GM19238 (cell line): ENCODE results near the gene EPO.

Experiments used
- DNase-seq: peaks from one replicate; pipeline ENCODE4 v3.0.0; 2011; ENCODE audit warnings: low spot score; ENCODE audit not compliant: insufficient read length

Gene EPO

DNA sequence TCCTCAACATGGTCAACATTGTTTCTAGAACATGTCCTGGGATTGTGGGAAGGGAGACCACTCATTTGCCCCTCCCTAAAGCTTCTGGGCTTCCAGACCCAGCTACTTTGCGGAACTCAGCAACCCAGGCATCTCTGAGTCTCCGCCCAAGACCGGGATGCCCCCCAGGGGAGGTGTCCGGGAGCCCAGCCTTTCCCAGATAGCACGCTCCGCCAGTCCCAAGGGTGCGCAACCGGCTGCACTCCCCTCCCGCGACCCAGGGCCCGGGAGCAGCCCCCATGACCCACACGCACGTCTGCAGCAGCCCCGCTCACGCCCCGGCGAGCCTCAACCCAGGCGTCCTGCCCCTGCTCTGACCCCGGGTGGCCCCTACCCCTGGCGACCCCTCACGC is at the start of gene EPO:
TSS of gene EPO (plus strand) at position 190 of the 392 bp plus-strand sequence. CDS start 513 bp downstream, outside the sequence.
- DNase-seq: no peak

DNA sequence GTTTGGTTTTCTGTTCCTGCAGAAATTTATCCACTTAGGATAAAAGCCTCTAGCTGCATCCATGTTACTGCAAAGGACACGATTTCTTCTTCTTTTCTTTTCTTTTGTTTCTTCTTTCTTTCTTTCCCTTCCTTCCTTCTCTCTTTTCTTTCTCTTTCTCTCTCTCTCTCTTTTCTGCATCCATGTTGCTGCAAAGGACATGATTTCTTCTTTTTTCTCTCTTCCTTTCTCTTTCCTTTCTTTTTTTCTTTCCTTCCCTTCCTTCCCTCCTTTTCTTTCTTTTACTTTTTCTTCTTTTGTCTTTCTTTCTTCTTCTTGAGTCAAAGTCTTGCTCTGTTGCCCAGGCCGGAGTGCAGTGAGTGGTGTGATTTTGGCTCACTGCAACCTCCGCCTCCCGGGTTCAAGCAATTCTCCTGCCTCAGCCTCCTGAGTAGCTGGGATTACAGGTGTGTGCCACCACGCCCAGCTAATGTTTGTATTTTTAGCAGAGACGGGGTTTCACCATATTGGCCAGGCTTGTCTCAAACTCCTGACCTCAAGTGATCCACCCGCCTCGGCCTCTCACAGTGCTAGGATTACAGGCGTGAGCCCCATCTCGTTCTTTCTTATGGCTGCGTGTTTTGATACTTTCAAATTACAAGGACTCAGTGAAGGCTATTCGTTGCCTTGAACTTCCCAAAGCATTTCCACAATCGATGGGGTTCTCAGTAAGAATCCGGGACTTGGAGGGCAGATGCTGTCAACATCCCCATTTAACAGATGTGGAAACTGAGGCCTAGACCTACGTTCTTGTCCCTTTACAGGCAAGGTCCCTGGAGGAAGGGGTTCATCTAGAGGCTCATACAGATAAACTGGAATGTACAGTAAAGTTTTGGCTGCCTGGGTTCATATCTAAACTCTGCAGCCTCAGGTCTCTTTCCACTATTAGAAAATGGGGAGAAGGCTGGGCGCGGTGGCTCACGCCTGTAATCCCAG is 48.6 kb upstream of the EPO start:
- DNase-seq: no peak

DNA sequence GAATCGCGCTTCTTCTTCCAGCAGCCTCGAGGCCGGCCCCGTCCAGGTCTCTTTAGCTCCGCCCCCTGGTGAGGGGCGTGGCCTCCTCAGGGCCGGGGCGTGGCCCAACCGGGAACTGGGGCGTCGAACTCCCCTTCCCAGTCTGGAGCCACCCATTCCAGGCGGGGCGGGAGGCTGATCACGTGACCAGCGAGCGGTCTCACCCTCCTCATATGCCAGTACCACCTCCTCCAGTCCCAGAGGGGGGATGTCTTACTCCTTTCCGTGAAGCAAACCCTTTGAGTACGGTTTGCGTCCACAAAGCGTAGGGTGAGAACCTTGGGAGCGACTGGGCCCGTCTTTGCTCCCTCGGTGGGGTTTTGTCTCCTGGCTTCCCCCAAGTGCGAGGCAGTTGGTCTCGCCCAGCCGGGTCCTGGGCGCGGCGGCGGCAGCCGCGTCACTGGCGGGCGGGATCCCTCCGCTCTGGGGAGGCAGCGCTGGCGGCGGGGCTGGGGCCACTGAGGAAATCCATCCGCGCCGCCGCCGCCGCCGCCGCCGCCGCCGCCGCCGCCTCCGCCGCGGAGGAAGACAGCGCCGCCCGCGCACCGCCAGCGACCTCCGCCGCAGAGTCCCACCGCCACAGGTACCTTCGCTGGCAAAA is 46.8 kb upstream of the EPO start, which contains the start of gene GNB2:
TSS of gene GNB2 (plus strand) at position 439 of the 640 bp plus-strand sequence. CDS start 2,526 bp downstream, outside the sequence.
- peak; percentile 95 for DNase-seq

DNA sequence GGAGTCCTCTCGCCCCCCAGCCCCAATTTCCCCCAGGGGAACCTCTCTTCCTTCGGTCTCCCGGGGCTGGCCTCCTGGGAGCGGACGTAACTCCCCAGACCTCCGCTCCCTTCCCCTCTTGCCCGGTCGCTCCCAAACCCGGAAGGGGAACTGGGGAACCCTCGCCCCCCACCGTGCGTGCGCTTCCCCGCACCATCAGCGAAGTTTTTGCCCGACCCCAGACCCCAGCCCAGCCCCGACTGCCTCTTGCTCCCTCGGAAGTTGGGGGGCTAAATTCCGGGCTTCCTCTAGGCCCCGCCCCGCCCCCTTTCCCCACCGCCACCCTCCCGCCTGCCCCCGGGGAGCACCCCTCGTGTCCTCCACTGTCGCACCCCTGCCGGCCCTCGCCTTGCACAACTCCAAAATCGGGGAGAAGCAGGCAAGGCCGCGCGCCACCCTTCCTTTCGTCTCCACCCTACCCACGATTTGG is 46.3 kb upstream of the EPO start:
- no peak for DNase-seq

DNA sequence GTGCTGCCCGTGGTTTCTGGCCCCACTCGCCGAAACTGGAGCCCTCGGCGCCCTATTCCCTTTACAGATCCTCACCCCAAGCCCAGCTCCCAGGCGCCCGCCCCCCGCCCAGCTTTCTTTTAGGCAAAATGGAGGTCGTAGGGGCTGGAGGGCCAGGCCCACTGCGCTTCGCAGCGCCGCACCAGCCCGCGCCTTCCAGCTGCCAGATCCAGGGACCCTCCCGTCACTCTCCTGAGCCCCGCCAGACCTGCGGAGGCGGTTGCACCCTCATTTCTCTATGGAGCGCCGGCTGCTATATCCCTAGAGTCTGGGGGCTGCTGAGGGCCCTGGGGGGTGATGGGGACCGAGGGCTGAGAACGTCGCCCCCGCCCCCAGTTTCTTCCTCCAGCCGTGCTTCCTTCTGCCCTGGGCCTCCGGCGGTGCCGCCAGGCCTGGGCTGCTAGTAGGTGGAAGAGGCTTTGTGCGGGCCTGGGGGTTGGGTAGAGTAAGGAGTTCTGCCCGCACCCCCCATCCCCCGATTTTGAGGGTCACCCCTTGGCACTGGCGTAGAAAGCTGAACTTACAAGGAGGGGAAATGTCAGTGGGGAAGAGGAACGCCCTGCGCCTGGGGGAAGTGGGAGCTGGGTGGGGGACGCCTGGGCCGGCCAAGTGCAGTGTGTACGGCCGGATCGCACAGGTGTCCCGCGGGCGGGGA is 45.7 kb upstream of the EPO start:
- DNase-seq: no peak

DNA sequence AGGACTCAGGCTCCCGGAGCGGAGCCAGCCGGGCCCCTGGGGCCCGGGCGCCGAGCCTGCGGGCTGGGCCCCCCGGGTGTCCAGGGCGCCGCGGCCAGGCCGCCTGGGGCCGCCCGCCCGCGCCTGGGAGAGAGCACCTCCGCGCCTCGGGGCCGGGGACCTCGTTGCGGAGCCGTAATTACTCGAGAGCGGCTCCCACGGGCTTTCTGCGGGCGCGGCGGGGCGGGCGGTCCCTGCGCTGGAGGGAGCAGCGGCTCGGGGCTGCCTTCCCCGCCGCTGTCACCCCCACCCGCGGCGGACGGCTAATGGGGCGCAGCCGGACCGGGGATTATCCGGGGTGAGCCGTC is 45.2 kb upstream of the EPO start:
- DNase-seq: no peak

- peak; percentile 79 for DNase-seq
Measured at GRCh38 chr7:100675581-100676350, 44.5 kb upstream of the EPO start.

DNA sequence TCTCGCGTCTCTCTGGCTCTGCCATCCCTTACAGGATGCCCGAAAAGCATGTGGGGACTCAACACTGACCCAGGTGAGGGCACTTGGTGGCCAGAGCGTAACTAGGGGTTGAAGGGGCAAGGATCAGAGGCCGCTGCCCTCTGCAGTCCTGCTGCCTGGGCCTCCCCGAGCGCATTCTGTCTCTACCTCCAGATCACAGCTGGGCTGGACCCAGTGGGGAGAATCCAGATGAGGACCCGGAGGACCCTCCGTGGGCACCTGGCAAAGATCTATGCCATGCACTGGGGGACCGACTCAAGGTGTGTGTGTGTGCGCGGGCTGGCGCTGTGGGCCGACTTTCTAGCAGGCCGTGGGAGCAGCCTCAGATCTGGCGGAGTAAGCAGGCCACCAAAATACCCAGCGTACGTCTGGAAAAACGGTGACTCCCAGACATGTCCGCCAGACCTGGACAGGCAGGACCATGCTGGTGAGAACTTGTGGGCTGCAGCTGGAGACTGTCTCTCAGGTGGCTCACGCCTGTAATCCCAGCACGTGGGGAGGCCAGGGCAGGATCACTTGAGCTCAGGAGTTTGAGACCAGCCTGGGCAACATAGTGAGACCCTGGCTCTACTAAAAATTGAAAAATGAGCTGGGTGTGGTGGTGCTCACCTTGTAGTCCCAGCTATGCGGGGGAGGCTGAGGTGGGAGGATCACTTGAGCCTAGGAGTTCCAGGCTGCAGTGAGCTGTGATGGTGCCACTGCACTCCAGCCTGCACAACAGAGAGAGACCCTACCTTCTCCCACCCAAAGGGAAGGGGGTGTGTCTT is 43.6 kb upstream of the EPO start:
- DNase-seq: no peak

DNA sequence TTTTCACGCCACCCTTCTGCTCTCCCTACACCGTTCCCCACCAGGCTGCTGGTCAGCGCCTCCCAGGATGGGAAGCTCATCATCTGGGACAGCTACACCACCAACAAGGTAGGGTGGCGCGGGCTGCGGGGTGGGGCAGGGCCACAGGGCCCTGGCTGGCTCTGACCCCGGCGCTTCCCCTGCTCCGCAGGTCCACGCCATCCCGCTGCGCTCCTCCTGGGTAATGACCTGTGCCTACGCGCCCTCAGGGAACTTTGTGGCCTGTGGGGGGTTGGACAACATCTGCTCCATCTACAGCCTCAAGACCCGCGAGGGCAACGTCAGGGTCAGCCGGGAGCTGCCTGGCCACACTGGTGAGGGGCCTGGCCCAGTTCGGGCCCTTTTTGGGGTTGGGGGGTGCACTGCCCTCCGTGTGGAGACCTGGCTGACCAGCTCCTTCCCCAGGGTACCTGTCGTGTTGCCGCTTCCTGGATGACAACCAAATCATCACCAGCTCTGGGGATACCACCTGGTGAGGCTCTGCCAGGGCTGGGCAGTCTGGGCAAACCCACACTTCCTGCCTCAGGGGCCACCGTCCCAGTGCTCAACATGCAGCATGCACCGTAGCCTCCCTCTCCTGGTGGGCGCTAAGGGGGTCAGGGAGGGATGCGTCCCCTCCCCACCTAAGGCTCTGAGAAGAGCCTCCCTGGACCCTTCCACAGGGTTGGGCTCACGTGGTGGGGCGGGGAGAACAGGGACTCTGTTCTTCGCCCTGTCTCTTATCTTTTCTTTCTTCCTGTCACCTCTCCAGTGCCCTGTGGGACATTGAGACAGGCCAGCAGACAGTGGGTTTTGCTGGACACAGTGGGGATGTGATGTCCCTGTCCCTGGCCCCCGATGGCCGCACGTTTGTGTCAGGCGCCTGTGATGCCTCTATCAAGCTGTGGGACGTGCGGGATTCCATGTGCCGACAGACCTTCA is 42.7 kb upstream of the EPO start:
- DNase-seq: no peak

GRCh38 chr7:100678291-100678984 is 41.8 kb upstream of the EPO start:
- DNase-seq: peak; percentile 4

DNA sequence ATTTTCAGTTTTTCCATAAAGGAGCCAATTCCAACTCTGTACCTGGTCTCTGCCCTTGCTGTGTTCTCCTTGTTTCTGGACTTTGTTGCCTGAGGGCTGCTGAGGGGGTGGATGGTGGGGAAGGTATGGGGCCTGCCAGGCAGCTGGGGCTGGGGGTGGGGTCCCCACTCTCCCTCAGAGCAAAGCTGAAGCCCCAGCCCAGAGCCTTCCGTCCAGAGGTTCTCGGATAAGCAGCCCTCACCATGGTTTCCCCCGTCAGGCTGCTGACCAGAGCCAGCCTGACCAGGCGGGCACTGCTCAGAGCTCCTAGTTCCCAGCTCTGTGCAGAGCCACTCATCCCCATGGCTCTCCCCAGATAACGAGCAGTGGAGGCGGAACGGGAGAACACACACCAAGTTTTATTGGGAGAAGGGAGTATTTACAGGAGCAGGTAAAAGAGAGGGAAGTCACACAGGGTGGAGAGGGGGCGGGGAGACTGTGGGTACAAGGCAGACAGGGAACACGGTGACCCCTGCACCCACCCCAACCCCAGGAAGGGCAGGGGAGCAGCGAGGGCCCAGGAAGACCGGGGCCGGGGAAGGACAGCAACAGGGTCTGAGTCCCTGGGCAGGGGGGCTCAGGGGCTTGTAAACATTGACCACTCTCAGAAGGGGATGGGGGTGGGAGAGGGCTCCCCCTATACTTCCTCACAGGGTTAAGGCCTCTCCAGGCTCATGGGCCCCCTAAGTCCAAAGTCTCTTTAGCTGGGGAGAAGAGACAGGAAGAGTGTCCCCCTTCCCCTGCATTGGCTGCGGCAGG is 40.9 kb upstream of the EPO start:
- peak; percentile 2 for DNase-seq

GRCh38 chr7:100679927-100680575 is 40.2 kb upstream of the EPO start:
- DNase-seq: no peak

DNA sequence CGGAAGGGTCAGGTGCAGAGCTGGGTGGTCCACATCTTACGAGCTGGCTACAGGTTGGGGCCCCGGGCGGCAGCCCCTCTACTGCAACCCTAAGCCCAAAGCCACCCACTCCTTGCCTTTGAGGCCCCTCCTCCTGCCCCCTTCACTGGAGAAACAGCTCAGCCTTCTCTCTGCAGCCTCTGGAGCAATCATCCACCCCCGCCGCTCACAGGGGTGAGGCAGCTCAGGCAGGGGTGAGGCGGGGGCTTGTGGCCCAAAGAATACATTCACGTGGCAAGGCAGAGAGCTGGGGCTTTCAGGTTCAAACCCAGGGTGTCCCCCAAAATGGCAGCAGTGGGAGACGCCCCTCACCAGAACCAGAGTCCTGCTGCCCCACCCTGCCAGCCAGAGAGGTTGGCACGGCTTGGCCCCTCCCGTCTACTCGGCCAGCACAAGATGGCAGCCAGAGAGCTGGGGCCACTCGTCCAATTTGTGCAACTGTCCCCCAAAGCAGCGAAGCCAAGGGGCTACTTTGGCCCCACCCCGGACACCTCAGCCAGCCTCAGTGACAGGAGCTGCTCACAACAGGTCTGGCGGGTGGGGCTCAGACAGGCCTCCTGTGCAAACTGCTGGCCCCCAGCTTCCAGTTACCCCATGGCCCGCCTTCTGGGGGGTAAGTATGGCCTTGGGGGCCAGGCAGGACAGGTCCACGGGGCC is 39.5 kb upstream of the EPO start:
- no peak for DNase-seq

GRCh38 chr7:100681491-100682227 is 38.6 kb upstream of the EPO start:
- DNase-seq: no peak

- DNase-seq: no peak
Measured at GRCh38 chr7:100682228-100682741, 38.0 kb upstream of the EPO start.
